Thoracic aorta (tissue), 2 donors: ENCODE results near the gene ADCY9. TPM values are rescaled to one million over a fixed set of nuclear protein-coding genes. Genes with fewer than 3 reads are reported as not detected.
A peak's percentile ranks its signal among the peaks of the same experiment; 100 is the strongest.

Experiments used
- ATAC-seq: fragments of 150-250 bp; one replicate; pipeline ENCODE4 v1.8.0; 2017; ENCODE audit warnings: low read depth; ENCODE audit not compliant: insufficient number of reproducible peaks, low FRiP score
- DNase-seq: peaks from one replicate; pipeline ENCODE4 v3.0.0-alpha.2; 2020; ENCODE audit warnings: low spot score
- H3K27ac ChIP-seq, 2 donors: fragments of 200-600 bp; sonication (generic); 1 replicate in 1 of 2; 2 replicates in 1 of 2; pipeline ENCODE4 v1.5.1; 2016; ENCODE audit warnings: mild to moderate bottlenecking in 2 of 2, moderate library complexity in 2 of 2
- H3K27me3 ChIP-seq: fragments of 200-600 bp; sonication (generic); replicated peaks from 2 replicates; pipeline ENCODE4 v1.6.0; 2016; ENCODE audit warnings: mild to moderate bottlenecking; ENCODE audit not compliant: insufficient read depth
- H3K36me3 ChIP-seq: fragments of 200-600 bp; sonication (generic); one replicate; pipeline ENCODE4 v1.5.1; 2016
- H3K4me1 ChIP-seq, 2 donors: fragments of 200-600 bp; sonication (generic); 1 replicate in 1 of 2; 2 replicates in 1 of 2; pipeline versions ENCODE4 v1.5.1 to v1.6.0; 2016; ENCODE audit warnings: low read depth in 2 of 2, mild to moderate bottlenecking in 1 of 2; ENCODE audit not compliant: control insufficient read depth in 1 of 2
- H3K4me3 ChIP-seq: fragments of 200-600 bp; sonication (generic); 2 replicates; pipeline ENCODE4 v1.5.1; 2016; ENCODE audit warnings: mild to moderate bottlenecking
- H3K9me3 ChIP-seq: fragments of 200-600 bp; sonication (generic); 2 replicates; pipeline ENCODE4 v1.5.1; 2016
- CTCF ChIP-seq: fragments of 200-600 bp; sonication (generic); IDR thresholded peaks from one replicate; pipeline ENCODE4 v1.5.1; 2019; ENCODE audit warnings: antibody characterized with exemption
- total RNA-seq, 2 donors: library from RNA; depleted of rRNA; stranded (reverse); fragments of >200 nt; gene quantifications; one replicate each; pipeline versions ENCODE4 v1.1.0 to v1.2.3, GENCODE V29; 2016

Gene ADCY9
- total RNA-seq, 2 donors from 2014 or later = 44.1 to 83.8 TPM

- peaks cover 12 to 62% of the 10 kb centered on the region in 2 donors for H3K4me1 ChIP-seq
- H3K27me3 ChIP-seq = no peaks in the 10 kb centered on the region
- H3K9me3 ChIP-seq = no peaks in the 10 kb centered on the region
- no peak for TF ChIP-seq CTCF
- H3K36me3 ChIP-seq = no peaks in the 10 kb centered on the region
- DNase-seq (no peak), ATAC-seq (no peak)
- no peak overlapping the region for H3K27ac ChIP-seq
- H3K4me3 ChIP-seq = no peak overlapping the region
Measured at GRCh38 chr16:4110065-4110464, 6.2 kb downstream of the ADCY9 start.

- TF ChIP-seq CTCF = no peak
- no peaks in the 10 kb centered on the region for H3K36me3 ChIP-seq
- no peaks in the 10 kb centered on the region for H3K9me3 ChIP-seq
- peaks cover 7 to 54% of the 10 kb centered on the region in 2 donors for H3K4me1 ChIP-seq
- no peaks in the 10 kb centered on the region for H3K27me3 ChIP-seq
- no peak overlapping the region for H3K4me3 ChIP-seq
- no peak for DNase-seq
- no peak overlapping the region for H3K27ac ChIP-seq
- no peak for ATAC-seq
Measured at GRCh38 chr16:4109250-4109736, 6.9 kb downstream of the ADCY9 start.

GRCh38 chr16:4106516-4106915 lies 9.7 kb downstream of the ADCY9 start:
- no peaks in the 10 kb centered on the region for H3K36me3 ChIP-seq
- ATAC-seq (no peak), DNase-seq (no peak)
- no peak overlapping the region for H3K4me3 ChIP-seq
- no peaks in the 10 kb centered on the region for H3K9me3 ChIP-seq
- peak overlapping the region in 1 of 2 donors; percentile 48 for H3K27ac ChIP-seq
- peaks cover 2 to 46% of the 10 kb centered on the region in 2 donors for H3K4me1 ChIP-seq
- no peak for TF ChIP-seq CTCF
- no peaks in the 10 kb centered on the region for H3K27me3 ChIP-seq

- no peaks in the 10 kb centered on the region for H3K27me3 ChIP-seq
- TF ChIP-seq CTCF = no peak
- no peaks in the 10 kb centered on the region for H3K36me3 ChIP-seq
- DNase-seq (no peak), ATAC-seq (no peak)
- peak overlapping the region in 1 of 2 donors; percentile 15 for H3K27ac ChIP-seq
- no peak overlapping the region for H3K4me3 ChIP-seq
- no peaks in the 10 kb centered on the region for H3K9me3 ChIP-seq
- peaks cover 2 to 46% of the 10 kb centered on the region in 2 donors for H3K4me1 ChIP-seq
Measured at GRCh38 chr16:4105848-4106247, 10.4 kb downstream of the ADCY9 start.

- Histone ChIP-seq H3K27ac (no peak overlapping the region), H3K9me3 (no peaks in the 10 kb centered on the region), H3K4me1 (peaks cover 0 to 28% of the 10 kb centered on the region in 2 donors), H3K36me3 (no peaks in the 10 kb centered on the region), H3K4me3 (no peak overlapping the region), H3K27me3 (no peaks in the 10 kb centered on the region)
- no peak for TF ChIP-seq CTCF
- ATAC-seq (no peak), DNase-seq (no peak)
Measured at GRCh38 chr16:4103745-4104144, 12.5 kb downstream of the ADCY9 start.
